GM21529 (cell line): ENCODE measurements around the gene TGFBI.

ENCODE experiments used
- ATAC-seq: cut with Tn5 transposase; IDR thresholded peaks from one replicate; pipeline ENCODE4 v1.9.1; 2021; ENCODE audit not compliant: unreplicated experiment

Gene TGFBI

GRCh38 chr5:136028782-136029742 is at the start of gene TGFBI:
TSS of gene TGFBI (plus strand) at chr5:136028988. CDS start at chr5:136029056, 68 bp downstream.
- no peak for ATAC-seq

DNA sequence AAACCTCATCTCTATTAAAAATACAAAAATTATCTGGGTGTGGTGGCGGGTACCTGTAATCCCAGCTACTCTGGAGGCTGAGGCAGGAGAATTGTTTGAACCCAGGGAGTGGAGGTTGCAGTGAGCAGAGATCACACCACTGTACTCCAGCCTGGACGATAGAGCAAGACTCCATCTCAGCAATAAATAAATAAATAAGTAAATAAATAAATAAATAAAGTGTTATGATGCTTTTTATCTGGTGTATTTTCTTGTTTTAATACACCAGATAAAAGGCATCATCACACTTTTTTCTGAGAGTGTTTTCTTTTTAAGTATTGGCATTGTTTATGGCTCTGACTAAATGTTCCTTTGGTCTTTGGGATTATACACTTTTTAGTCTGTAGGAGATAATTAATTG is 49.8 kb upstream of the TGFBI start:
- no peak for ATAC-seq

GRCh38 chr5:135979510-135979909 is 49.3 kb upstream of the TGFBI start:
- ATAC-seq, result no peak

GRCh38 chr5:135980620-135981019 is 48.2 kb upstream of the TGFBI start:
- no peak for ATAC-seq

GRCh38 chr5:135985951-135986350 is 42.8 kb upstream of the TGFBI start:
- ATAC-seq, result no peak

DNA sequence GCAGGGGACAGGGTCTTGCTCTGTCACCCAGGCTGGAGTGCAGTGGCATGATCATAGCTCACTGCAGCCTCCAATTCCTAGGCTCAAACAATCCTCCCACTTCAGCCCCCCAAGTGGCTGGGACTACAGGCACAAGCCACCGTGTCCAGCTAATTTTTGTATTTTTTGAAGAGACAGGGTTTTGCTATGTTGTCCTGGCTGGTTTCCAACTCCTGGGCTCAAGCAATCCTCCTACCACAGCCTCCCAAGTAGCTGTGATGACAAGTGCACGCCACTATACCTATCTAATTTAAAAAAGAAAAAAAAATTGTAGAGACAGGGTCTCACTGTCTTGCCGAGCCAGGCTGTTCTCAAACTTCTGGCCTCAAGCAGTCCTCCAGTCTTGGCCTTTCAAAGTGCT is 42.4 kb upstream of the TGFBI start:
- no peak for ATAC-seq

- no peak for ATAC-seq
Measured at GRCh38 chr5:135986891-135987401, 41.8 kb upstream of the TGFBI start.

GRCh38 chr5:135988546-135988945 is 40.2 kb upstream of the TGFBI start:
- ATAC-seq, result no peak

- no peak for ATAC-seq
Measured at GRCh38 chr5:135989686-135990085, 39.1 kb upstream of the TGFBI start.

DNA sequence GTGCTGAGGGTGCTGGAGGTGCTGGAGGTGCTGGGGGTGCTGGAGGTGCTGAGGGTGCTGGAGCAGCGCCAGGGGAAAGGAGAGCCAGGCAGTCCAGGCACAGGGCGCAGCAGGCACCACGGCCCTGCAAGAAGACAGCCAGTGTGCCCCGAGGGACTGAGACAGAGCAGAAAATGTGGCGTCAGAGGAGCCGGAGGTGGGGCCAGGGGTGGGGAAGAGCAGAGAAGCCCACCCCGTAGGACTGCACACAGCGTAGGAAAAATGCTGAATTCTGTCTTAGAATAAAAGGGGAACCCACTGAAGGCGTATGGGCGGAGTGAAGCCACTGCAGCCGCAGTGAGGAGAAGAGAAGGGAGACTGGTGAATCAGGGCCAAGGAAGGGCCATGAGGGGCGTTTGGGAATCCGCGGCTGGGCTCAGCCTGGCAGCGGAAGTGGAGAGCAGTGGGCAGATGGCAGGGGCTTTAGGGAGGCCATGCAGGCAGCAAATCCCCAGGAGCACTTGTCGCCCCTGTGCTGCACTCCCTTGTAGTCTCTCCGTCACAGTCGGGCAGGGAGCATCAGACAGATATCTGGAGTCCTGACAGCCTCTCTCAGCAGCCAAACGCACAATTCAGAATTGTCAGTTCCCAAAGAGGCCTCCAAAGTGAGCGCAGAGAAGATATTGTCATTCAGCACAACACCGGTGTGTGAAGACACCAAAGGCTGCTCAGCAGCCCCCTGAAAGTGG is 38.1 kb upstream of the TGFBI start:
- no peak for ATAC-seq

DNA sequence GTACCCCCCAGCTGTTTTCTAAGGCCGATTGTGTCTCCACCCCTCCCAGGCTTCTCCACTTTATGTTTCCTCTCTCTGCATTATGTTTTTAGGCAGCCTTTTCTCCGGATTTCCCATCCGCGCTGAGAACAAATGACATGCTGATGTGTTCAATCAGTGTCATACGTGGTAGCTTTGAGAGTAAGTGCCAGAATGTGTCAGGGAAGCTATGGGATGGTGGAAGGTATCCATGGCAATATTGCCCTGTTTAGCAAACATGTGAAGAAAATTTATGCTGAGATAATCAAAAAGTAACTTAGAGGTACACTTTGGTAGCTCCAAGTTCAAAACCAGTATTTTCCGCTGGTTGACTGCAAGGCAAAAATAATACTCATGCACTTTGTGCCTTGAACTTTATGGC is 37.4 kb upstream of the TGFBI start:
- no peak for ATAC-seq

DNA sequence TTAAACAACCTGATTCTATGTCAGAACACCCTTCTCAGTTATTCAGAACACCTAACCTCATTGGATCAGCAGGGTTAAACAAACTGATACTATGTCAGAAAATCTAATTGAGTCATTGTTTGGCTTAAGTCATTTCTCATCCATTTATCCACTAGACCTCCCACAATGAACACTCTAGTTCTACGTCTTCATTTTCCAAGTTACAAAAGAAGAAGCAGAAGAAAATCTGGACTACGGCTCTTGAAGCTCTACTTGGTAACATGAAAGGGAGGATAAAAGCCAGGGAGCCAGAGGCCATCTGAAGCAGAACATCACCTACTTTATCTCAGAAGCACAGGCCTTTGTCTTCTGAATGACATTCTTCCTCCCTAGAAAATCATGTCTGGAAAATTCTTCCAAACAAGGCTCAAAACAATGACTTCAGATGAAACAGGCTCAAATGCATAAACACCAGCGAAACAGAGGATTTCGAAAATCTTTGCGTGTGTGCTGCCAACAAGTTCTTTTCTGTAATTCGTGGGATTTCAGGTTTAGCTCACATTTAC is 35.4 kb upstream of the TGFBI start:
- ATAC-seq, result no peak

GRCh38 chr5:135993880-135994636 is 34.7 kb upstream of the TGFBI start:
- ATAC-seq, result no peak

DNA sequence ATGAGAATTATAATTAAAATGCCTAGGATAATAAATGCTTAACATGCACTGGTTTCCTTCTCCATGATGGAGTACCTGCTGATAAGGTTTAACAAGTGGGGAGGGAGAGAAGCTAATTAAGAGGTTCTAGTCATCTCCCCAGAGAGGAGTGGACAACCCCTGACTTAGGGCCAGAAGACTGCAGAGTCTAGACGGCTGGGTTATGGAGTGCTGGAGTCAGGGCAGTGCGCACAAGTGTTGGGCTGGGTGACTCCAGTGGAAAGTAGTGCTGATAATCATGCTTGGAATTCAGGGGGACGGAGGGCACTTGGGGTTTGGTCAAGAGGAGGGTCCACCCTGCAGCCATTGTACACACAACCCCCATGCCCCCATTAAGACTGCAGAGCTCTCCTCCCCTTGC is 32.8 kb upstream of the TGFBI start:
- ATAC-seq, result no peak

DNA sequence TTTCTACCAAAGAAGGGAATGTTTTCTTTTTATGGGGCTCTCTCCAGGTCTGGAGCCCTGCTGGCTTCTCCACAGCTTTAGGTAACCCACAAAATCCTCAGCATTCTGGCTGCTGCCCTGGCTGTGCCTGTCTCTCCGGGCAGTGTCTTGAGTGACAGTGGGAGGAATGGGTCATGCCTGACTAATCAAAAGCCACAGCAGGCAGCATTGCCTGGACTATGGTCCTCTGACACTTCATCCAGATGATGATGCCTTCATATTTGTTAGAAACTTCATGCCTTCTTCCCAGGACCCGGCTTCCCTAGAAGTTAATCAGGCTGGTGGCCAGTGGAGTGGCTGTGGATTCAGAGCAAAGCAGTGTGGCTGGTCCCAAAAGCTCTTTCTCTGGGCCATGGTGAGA is 32.2 kb upstream of the TGFBI start:
- no peak for ATAC-seq

DNA sequence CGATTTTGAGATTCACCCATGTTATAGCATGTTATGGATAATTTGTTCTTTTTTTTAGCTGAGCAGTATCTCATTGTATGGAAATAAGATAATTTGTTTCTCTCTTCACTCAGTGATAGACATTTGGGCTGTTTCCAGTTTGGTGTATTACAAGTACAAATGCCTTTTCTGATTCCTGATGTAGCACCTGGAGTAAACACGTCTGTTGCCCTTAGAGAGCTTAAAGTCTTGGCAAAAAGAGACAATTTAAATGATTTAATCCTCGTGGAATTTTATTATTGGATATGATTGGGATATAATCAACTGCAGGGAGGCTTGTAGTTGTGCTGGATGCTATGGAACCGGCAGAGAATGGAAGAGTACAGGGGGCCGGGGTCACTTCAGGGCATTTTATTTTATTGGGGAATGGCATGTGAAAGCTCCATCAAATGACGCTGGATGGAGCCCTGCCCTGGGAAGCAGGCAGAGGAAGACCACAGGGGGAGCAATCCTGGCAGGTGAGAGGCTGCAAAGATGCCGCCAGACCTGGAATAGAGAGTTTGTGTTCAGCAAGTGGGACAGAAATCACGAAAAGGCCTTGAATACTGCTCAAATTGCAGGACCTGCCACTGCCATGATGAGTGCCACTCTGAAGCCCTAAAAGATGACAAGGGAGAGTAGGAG is 31.0 kb upstream of the TGFBI start:
- no peak for ATAC-seq

GRCh38 chr5:135998889-135999288 is 29.9 kb upstream of the TGFBI start:
- ATAC-seq, result no peak

DNA sequence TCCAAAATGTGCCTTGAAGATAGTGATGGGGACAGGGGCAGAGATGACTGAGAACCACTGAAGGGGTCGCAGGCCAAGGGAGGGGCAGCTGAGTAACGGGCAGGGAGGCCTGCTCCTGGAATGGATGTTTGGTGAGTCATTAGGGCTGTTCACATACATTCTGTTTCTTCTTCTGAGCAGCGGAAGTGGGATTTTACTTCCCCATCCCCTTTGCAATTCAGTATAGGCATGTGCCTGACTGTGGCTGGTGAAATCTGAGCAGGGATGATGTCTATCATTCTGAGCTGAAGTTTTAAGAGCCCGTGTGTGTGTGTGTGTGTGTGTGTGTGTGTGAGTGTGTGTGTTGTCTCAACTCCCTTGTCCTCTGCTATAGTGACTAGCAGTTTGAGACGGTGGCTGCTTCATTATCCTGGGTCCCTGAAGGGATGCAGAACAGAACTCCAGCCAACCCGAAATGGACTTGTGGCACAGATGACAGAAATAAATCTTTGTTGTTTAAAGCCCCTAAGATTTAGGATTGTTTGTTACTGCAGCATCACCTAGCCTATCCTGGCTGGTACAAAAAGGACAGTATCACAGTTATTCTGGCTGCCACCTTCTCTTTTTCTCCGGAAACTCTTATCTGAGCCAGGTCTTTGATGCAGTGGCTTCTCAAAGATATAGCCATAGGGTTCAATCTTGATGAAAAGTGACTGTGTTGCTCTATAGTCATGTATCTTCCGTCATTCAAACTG is 29.2 kb upstream of the TGFBI start:
- no peak for ATAC-seq

DNA sequence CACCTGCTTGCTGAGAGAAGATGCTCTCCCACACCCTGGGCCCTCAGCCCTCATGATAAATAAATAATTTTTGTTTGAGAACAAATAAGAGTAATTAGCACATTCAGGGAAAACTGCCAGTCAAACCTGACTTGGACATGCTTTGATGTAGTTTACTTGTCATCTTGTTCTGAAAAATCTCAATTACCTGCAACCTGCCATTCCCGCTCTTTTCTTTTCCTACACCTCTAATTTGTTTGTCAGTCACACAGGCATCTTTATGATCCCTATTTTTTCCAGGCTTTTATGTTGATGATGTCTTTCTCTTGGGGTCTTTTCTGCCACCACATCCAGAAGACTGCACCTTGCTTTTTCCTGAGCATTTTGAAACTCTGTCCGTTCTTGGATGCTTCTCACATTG is 28.6 kb upstream of the TGFBI start:
- ATAC-seq, result no peak

DNA sequence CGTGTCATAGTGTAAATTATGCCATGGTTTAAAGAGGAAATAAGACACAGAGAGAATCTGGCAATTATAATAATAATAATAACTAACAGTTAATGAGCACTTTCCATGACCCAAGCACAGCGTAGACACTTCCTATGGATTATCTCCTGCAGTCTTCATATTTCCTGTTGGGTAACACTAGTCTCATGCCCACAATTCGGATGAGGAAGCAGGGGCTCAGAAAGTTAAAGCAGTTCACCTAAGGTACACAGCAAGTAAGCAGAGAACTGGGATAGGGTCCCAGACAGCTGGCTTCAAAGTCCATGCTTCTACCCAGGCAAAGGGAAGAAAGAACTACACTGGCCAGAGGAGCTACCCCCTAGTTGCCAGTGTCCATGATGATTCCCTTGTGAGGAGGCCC is 27.9 kb upstream of the TGFBI start:
- no peak for ATAC-seq
